TTC549 (cell line): ENCODE results near the gene SRSF6.
"Not testable (repeated sequence)": the region's sequence is repeated elsewhere in the genome, so short reads cannot be mapped to it uniquely, and the experiment has no call there.

ENCODE experiments used
- FAIRE-seq: peaks from 2 replicates; lab custom pipeline; 2012; peaks lifted over from hg19 to GRCh38; lab: Jason Lieb, UNC

Gene SRSF6

GRCh38 chr20:43448748-43449535 is 8.8 kb upstream of the SRSF6 start:
- no peak for FAIRE-seq

- FAIRE-seq = no peak
These were observed 6.6 kb upstream of the SRSF6 start for GRCh38 chr20:43450841-43451799.

DNA sequence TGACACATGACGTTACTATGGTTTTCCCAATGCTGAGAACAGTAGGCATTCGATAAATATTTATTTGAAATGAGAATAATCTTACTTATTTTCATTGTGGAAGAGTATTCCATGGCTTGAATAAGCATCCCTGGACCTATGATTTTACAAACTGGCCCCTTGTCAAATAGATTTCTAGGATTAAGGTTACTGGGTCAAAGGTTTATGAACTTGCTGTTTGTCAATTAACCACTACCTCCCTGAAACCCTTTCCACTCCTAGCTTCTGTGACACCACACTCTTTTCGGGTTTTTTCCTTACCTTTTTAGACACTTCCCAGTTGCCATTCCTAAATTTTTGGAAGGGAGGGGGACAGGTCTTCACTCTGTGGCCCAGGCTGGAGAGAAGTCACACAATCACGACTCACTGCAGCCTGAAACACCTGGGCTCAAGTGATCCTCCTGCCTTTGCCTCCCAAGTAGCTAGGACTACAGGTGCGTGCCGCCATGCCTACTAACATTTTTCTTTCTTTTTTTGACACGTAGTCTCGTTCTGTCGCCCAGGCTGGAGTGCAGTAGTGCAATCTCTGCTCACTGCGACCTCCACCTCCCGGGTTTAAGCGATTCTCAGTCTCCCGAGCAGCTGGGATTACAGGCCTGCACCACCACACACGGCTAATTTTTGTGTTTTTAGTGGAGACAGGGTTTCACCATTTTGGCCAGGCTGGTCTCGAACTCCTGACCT is 5.1 kb upstream of the SRSF6 start:
- no peak for FAIRE-seq

DNA sequence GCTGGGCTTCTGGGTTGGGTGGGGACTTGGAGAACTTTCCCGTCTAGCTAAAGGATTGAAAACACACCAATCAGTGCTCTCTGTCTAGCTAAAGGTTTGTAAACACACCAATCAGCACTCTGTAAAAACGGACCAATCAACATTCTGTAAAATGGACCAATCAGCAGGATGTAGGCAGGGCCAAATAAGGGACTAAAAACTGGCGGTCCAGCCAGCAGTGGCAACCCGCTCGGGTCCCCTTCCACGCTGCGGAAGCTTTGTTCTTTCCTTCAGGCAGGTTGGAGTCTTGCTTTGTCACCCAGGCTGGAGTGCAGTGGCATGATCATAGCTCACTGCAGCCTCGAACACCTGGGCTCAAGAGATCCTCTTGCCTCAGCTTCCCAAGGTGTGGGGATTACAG is 1.4 kb upstream of the SRSF6 start:
- not testable (repeated sequence) for FAIRE-seq

GRCh38 chr20:43456809-43457639 is 672 bp upstream of the SRSF6 start:
- FAIRE-seq = no peak

DNA sequence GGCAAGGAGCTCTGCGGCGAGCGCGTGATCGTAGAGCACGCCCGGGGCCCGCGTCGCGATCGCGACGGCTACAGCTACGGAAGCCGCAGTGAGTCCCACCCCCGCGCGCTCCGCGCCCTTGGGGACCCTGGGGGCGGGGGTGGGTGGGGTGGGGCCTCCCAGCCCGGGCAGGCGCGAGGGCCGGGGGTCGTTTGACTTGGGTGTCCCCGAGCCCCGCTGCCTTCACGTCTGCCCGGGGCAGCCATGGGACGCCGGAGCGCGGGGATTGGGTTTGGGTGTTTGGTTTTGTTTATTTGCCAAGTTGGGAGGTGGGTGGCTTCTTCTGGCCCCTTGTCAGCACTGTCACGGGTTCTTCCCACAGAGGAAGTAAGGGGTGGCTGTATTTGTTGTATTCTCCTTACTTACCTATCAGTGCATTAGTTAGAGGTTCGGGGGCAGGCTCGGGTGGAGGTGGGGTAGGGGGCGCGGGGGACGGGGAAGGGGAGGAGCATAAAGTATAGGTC is 777 bp downstream of the SRSF6 start:
- FAIRE-seq = no peak

GRCh38 chr20:43459022-43459942 is 1.6 kb downstream of the SRSF6 start:
- no peak for FAIRE-seq

DNA sequence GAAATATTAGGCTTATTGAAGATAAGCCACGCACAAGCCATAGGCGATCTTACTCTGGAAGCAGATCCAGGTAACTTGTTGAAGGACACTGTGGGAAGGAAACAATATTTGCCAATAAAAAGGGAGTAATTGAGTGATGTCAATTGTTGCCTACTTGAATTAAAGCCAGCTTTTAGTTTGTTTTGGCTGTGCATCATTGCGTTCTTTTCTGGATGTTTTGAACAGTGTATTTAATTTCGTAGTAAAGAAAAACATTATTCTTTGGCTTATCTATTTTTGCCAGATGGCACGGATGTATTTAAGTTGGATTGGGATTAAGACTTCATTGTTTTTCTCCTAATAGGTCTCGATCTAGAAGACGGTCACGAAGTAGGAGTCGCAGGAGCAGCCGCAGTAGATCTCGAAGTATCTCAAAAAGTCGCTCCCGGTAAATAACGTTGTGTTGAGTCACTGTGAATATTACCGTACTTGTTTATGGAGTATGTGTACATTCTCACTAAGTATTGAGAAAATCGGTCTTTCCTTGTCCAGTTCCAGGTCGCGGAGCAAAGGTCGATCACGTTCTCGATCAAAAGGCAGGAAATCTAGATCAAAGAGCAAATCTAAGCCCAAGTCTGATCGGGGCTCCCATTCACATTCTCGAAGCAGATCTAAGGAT is 2.6 kb downstream of the SRSF6 start:
- no peak for FAIRE-seq

DNA sequence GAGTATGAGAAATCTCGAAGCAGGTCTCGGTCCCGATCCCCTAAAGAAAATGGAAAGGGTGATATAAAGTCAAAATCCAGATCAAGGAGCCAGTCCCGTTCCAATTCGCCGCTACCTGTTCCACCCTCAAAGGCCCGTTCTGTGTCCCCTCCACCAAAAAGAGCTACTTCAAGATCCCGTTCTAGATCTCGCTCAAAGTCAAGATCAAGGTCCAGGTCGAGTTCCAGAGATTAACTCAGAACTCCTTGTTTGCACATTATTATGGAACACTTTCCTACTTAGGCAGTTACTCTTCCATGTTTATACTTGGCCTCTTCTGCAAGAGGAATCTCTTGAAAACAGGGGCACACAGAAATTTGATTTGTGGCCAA is 3.1 kb downstream of the SRSF6 start:
- no peak for FAIRE-seq

GRCh38 chr20:43461894-43462659 is 4.4 kb downstream of the SRSF6 start:
- FAIRE-seq = no peak

DNA sequence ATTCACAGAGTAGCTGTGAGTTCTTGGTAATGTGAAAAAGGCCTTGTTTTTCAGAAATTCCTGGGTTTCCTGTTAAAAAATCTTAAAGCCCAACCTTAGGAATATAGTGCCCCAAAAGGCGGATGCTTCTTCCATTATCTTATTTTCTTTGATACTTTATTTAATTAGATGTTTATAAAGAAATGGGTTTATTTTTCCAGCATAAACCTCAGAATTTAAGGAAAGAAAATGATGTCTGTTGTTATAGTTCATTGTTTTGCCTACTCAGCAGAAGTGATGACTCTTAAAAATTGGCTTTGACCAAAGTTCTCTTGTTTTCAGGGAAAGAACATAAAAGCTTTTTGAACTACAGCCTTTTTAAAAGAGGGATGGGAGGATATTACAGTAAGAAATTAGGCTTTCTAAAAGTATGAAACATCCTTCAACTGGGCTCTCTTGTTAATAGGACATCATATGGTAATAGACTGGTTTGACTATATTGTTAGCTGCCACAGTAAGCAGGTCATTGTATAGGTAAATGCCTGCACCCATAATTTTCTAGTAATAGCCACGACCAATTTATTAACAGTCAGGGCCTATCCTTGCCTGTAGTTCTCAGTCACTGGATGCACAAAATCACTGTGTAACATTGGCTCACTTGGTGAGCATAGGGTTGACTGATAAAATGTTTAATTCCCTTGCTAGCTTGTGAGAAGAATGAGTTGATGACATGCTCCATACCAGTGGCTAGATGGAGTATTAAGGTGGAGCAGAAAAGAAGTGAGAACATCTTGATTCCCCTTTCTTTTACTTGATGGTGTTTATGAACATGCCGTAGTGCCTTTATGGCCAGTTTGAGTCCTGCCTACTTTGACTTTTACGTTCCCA is 5.2 kb downstream of the SRSF6 start:
- FAIRE-seq = no peak

DNA sequence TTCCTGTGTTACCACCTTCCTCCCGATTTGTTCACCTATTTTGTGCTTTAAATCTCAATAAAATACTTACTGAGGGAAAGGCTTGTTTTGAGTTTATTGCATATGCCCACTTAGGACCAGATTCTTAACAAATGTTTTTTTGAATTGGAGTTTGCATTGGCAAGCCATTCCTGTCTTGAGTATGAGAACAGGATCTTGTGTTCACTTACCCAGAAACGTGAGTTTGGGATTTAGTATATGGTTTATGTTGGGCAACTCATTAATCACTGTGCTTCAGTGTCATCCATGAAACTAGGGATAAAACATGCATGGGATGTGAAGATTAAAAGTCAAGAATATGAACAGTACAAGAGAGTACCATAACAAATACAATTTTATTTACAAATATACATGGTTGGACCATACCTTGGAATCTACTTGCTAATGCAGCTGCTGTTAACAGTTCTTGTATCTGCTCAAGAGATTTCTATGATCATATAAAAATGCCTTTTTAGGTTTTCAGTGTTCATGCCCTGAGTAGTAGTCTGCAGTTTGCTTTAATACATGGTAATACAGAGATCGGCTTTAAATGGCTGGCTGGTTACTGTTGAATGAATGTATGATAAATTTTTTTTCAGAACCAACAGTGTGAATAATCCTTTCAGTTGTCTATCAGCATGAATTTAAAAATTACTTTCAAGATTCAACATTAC is 6.0 kb downstream of the SRSF6 start:
- FAIRE-seq = no peak

- FAIRE-seq = no peak
These were observed 6.6 kb downstream of the SRSF6 start for GRCh38 chr20:43464219-43464790.

DNA sequence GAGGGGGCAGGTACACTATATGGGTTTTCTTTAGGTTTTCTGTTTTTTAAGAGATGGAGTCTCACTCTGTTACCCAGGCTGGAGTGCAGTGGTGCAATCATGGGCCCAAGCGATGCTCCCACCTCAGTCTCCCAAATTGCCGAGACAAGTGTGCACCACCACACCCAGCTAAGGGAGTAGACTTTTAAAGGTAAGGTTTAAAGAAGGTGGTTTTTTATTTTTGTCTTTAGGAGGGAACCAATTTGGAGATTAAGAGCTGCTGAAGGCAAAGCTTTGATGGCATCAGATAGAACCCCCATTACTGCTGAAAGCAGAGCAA is 7.9 kb downstream of the SRSF6 start:
- no peak for FAIRE-seq

DNA sequence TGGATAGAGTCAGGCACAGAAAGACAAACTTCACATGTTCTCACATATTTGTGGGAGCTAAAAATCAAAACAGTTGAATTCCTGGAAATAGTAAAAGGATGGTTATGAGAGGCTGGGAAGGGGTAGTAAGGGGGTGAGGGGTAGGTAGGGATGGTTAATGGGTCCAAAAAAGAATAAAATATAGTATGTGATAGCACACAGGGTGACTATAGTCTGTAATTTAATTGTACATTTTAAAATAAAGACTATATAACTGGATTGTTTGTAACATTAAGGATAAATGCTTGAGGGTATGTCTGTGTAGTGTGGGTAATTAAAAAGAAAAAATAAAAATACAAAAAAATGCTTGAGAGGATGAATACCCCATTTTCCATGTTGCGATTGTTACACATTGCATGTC is 9.9 kb downstream of the SRSF6 start:
- FAIRE-seq = no peak

GRCh38 chr20:43472671-43473380 is 15.1 kb downstream of the SRSF6 start:
- no peak for FAIRE-seq

- FAIRE-seq = no peak
These were observed 15.6 kb downstream of the SRSF6 start for GRCh38 chr20:43473381-43473704.
